Urothelium cell line (cell line): ENCODE results near the gene GNAI2.
"Not testable (repeated sequence)": the region's sequence is repeated elsewhere in the genome, so short reads cannot be mapped to it uniquely, and the experiment has no call there.

Experiments
- DNase-seq: peaks from one replicate; pipeline ENCODE4 v3.0.0; 2011; ENCODE audit warnings: low spot score, mixed read lengths
- FAIRE-seq: peaks from 2 replicates; lab custom pipeline; 2011; peaks lifted over from hg19 to GRCh38; lab: Jason Lieb, UNC

The GNAI2 gene

DNA sequence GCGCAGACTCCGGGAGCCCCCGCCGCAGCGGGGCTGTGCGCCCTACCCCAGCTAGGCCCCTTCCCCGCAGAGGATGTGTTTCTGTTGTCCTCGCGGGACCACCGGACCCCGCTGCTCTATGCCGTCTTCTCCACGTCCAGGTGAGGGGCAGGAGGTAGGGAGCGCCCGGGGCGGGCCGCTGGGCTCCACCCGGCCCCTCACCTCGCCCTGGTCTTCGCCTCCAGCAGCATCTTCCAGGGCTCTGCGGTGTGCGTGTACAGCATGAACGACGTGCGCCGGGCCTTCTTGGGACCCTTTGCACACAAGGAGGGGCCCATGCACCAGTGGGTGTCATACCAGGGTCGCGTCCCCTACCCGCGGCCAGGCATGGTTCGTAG lies 37.7 kb downstream of the GNAI2 start:
- DNase-seq (no peak), FAIRE-seq (peak; percentile 5)

DNA sequence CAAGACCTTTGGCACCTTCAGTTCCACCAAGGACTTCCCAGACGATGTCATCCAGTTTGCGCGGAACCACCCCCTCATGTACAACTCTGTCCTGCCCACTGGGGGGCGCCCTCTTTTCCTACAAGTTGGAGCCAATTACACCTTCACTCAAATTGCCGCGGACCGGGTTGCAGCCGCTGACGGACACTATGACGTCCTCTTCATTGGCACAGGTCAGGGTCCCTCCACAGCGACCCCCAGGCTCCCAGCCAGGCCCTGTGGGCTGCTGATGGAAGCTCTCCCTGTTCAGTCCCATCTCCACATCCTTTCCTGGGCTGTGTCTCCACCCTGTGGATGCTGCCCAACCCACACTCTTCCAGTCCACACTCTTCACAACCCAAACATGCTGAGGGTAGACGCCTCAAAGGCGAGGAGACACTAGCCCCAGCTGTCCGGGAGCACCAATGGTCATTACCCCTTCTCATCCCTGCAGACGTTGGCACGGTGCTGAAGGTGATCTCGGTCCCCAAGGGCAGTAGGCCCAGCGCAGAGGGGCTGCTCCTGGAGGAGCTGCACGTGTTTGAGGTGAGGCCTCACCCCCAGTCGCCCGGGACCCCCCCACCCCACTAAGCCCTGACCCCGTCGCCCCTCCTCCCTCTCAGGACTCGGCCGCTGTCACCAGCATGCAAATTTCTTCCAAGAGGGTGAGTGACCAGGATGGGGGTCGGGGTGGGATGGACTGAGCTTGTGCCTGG lies 38.5 kb downstream of the GNAI2 start:
- peak; percentile 54 for DNase-seq

DNA sequence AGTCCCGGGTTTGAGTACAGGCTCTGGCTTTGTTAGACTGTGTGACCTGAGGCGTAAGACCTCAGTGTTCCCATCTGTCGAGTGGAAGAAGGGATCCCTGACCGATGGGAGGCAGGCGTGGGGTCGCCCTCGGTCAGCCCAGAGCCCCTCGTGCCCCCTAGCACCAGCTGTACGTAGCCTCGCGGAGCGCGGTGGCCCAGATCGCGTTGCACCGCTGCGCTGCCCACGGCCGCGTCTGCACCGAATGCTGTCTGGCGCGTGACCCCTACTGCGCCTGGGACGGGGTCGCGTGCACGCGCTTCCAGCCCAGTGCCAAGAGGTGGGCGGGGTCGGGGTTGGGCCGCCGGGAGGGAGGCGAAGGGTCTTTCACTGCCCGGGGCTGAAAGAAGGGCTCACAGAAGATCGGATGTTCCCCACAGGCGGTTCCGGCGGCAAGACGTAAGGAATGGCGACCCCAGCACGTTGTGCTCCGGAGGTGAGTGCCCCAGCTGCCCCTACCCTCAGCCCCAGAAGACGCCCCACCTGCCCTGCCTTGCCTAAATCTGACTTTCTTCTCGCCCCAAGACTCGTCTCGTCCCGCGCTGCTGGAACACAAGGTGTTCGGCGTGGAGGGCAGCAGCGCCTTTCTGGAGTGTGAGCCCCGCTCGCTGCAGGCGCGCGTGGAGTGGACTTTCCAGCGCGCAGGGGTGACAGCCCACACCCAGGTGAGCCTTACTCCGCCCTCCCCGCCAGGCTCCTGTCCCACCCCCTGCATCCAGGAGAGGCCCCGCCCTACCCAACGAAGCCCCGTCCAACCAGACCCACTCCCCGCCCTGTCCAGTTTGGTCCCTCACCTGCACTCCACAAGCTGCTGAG lies 39.4 kb downstream of the GNAI2 start:
- FAIRE-seq (no peak), DNase-seq (no peak)

More for the DNA sequence above, 38.5 kb downstream of the GNAI2 start:
- FAIRE-seq: no peak

DNA sequence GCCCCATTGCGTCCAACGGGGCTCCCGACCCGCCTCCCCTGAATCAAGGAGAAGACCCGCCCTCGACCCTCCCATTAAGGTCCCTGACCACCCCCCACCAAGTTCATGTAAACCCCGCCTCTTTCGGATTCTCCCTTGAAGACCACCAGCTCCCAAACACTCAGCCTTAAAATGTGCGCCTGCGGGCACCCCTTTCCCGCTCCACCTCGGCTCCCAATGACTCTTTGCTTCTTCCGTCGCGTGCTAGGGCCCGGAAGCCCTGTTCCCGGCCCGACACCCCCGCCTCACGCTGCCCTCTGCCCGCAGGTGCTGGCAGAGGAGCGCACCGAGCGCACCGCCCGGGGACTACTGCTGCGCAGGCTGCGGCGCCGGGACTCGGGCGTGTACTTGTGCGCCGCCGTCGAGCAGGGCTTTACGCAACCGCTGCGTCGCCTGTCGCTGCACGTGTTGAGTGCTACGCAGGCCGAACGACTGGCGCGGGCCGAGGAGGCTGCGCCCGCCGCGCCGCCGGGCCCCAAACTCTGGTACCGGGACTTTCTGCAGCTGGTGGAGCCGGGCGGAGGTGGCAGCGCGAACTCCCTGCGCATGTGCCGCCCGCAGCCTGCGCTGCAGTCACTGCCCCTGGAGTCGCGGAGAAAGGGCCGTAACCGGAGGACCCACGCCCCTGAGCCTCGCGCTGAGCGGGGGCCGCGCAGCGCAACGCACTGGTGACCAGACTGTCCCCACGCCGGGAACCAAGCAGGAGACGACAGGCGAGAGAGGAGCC lies 40.2 kb downstream of the GNAI2 start:
- FAIRE-seq: no peak
- no peak for DNase-seq

DNA sequence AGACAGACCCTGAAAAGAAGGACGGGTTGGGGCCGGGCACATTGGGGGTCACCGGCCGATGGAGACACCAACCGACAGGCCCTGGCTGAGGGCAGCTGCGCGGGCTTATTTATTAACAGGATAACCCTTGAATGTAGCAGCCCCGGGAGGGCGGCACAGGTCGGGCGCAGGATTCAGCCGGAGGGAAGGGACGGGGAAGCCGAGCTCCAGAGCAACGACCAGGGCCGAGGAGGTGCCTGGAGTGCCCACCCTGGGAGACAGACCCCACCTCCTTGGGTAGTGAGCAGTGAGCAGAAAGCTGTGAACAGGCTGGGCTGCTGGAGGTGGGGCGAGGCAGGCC lies 40.7 kb downstream of the GNAI2 start:
- FAIRE-seq (no peak), DNase-seq (no peak)

DNA sequence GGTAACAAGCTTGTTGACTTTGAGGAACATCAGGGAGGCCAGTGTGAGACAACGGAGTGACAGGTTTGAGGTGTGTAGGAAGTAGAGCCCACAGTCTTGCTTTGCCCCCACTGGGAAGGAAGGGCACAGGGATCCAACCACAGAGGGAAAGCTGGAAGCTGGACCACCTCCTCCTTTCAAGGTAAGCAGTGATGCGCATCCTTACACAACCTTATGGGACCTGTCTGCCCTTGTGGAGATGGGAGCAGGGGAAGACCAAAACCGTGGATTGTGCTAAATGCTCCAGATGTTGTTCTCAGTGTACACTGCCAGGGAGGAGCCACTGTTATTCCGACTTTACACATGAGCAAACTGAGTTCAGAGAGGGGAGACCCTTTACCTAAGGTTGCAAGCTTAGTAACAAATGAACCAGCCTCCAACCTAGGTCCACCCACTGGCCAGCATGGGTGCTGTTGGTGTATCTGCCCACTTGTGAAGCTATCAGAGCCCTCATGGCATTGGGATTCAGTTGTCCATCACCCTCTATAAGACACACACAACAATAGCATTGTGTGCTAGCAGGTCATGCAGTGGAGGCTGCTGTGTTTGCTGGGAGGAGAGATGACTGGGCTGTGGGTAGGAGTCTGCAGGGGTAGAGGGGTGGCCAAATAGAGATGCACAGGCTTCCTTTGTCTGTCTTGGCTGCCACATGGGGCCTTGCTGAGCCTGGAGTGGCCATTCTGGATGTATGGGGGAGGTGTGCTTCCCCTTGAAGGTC lies 42.3 kb downstream of the GNAI2 start:
- DNase-seq: no peak
- FAIRE-seq: no peak

DNA sequence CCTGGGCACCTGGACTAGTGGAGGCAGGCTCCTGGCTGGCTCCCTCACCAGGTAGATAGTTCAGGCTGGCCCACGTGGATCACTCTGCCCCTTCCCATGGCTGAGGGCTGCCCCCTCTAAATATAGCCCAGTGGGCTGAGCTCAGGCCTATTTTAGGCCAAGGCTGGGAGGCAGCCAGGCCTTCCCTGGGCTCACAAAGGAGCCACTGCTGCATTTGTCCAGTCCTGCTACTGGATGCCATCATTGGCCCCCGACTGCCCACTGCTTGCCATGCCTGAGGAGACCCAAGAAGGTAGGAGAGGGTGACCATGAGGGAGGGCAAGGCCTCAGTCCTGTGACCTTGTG lies 42.8 kb downstream of the GNAI2 start, which contains the start of gene LSMEM2:
Gene LSMEM2, plus strand, starts transcription at position 208 of the 345 bp plus-strand sequence. Its CDS starts 27 bp downstream, at position 235.
- FAIRE-seq: no peak
- DNase-seq: no peak

DNA sequence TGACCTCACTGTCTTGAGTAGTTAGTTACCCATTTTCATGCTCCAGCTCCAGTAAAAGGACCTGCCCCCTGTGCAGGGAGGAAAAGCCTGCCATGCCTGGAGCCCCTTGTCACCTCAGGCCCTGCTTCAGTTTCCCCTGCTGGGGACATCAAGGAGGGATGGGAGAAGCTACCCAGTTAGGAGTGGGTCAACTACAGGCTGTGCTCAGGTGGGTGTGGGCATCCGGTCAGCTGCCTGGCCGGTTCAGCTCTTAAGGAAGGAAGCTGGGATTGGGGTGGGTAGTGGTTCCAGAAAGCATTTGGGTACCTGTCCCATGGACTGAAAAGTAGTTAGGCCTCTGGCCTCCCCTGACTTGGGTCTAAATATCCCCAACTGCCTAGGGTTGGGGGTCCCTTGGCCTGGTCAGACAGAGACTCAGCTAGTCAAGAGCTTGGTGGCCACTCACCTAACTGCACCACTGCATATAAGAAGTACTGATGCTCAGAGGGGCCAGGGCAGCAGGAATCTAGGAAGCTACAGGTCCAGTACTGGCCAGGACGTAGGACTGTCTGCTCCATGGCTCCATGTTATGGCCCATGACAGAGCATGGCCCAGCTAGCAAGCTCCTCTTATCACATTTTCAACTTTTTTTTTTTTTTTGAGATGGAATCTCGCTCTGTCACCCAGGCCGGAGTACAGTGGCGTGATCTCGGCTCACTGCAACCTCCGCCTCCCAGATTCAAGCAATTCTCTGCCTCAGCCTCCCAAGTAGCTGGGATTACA lies 43.4 kb downstream of the GNAI2 start:
- DNase-seq: no peak
- no peak for FAIRE-seq

DNA sequence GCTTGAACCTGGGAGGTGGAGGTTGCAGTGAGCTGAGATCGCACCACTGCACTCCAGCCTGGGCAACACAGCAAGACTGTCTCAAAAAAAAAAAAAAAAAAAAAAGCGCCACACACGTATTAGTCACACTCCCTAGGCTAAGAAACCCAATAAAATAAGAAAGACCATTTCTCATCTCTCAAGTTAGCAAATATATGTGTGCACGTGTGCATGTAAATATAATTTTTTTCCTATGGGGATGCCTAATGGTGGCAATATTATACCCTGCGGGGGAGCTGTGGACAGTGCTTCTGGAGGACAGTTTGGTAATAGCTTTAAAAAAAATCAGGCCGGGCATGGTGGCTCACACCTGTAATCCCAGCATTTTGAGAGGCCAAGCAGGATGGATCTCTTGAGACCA lies 48.1 kb downstream of the GNAI2 start:
- DNase-seq, FAIRE-seq: not testable (repeated sequence)

DNA sequence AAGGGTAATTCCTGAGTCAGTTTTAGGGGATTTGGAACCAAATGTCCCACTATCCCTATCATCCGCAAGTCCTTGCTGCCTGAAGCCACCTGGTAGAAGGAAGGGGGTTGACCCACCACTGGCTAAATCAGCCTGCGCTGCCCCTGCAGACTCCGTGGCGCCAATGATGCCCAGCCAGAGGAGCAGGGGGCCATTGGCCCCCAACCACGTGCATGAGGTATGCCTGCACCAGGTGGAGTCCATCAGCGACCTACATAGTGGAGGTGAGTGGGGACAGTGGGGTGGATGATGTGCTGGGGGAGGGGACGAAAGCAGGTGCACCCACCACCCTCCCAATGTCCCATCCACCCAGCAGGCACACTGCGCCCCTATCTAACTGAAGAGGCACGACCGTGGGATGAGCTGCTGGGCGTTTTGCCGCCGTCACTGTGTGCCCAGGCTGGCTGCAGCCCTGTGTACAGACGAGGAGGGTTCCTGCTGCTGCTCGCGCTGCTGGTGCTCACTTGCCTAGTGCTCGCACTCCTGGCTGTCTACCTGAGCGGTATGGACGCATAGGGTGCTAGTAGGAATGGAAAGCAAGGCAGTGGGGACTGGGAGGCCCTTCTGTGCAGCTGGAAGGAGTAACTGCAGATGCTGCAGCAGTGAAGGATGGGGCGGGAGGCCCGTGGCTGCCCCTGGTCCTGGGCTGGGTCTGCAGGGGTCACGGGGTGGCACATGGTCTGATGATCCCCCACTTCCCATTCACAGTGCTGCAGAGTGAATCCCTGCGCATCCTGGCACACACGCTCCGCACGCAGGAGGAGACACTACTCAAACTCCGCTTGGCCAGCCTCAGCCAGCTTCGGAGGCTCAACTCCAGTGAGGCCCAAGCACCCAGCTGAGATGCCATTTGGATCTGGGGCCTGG lies 50.6 kb downstream of the GNAI2 start:
- FAIRE-seq (peak; percentile 37), DNase-seq (no peak)

DNA sequence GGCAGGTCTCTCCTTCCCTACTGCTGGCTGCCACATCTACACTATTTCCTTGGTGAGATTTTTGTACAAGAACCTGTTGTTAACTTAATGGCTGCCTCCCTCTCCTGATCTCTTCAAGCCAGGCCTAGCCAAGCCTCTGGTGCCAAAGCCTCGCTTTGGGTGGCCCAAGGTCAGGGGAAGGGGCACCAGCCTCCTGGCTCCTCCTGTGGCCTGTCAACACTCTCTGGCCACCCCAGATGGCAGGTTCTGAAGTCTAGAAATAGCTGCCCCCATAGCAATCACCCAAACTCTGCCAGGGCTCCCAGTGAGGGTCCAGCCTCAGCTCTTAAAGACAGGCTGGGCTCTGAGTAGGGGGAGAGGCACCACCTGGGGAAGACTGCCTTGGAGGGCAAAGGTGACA lies 51.3 kb downstream of the GNAI2 start:
- FAIRE-seq: no peak

DNA sequence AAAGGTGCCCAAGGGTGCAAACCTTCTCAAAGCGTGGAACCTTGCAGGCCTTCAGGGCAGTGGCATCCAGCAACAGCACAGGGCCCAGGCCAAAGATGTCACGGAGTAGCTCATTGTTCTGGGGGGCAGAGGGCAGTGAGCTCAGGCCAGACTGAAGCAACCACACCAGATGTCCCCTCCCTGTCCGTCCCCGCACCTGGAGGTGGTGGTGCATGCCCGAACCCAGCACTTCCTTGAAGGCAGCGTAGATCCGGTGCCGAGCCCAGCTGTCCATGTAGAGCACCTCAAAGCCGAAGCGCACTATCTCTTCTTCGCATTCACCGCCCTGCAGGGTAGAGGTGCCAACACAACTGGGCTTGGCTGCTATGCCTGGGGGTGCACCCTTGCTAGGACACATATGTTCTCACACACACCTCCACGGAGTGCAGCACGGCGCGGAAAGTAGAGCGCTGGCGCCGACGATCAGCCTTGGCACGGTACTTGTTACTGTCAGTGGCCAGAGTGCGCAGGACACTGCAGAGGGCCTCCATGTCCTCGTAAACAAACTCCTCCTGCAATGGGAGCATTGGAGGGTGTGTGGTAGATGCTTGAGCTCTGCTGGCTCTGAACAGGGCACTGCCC lies 52.5 kb downstream of the GNAI2 start:
- DNase-seq: no peak
- FAIRE-seq: no peak

More for the DNA sequence above, 51.3 kb downstream of the GNAI2 start:
- DNase-seq: no peak

DNA sequence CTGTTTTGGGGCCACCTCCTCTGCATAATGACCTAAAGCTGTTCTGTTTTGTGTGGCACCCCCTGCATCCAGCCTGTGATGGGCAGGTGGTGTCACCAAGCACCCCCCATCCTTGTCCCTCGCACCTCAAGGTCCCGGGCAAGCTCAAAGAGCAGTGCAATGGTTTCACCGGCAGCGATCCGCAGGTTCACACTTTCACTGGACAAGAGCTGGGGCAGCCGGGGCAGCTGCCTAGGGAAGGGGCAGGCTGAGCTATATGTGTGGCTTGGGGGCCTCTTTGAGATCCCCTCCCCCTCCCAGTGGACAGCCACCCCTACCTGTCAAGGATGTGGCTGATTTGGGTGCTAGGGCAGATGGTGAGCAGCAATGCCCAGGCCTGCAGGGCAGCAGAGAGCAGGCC lies 53.1 kb downstream of the GNAI2 start:
- DNase-seq (no peak), FAIRE-seq (no peak)

DNA sequence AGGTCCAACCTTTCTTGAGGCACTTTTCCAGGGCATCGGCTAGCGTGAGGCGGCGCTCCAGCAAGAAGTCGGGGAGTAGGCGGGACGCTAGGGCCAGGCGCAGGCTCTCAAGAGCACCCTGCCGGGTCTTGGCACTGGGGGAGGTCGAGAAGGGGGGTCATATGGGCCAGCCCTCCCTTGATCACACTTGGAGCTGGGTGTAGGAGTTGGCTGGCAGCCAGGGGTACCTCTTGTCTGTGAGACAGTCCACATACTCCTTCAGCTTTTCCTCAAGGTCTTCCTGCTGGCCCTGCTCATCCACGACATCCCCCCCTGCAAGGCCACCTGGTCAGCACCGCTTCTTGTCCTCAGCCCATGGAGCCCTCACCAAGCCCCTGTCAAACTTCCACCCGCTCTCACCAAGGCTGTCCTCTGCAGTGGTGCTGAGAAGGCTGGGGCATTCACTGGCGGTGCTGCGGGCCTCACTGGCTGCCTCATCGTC lies 54.2 kb downstream of the GNAI2 start:
- DNase-seq (no peak), FAIRE-seq (no peak)

DNA sequence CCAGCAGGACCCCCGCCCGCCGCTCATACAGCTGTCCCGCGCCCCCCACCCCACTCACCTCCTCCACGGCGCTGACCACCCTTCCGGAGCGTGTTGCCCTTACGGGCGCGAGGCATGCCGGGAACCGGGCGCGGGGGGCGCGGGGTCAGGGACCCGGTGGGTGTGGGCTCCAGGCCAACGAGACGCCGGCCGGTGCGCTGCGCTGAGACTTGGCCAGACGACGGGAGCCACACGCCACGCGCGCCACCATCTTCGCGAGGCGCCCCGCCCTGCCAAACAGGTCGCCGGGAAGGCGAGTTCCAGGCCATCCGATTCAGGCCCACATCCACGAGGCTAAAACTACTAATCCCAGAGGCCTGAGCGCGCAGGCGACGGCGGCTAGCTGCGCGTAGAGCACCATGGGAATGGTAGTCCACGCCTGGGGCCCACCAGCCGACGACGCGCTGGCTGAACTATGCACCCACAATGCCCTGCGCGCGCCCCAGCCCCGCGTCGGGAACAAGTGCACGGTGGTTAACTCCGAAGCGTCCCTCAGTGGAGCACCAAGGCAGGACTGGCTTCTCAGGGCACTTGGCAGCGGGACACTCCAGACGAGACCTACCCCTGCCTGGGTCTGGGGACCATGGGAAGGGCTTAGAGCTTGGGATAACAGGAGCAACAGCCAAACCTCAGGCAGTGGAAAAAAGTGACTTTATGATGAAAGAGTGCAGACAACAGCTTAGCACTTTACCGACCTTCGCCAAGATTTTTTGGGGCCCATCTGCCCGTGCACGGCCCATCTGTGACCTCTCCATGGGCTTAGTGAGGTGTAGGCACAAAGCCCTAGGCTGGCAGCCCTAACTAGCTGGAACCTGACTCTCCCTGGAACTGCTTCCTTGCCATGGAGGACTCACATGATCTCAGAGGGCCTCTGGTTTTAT lies 56.4 kb downstream of the GNAI2 start, which contains the start of gene IFRD2:
Gene IFRD2, minus strand, starts transcription at position 271 of the 920 bp plus-strand sequence. Its CDS starts 155 bp downstream, at position 116.
- FAIRE-seq: peak; percentile 99
- peak; percentile 97 for DNase-seq

DNA sequence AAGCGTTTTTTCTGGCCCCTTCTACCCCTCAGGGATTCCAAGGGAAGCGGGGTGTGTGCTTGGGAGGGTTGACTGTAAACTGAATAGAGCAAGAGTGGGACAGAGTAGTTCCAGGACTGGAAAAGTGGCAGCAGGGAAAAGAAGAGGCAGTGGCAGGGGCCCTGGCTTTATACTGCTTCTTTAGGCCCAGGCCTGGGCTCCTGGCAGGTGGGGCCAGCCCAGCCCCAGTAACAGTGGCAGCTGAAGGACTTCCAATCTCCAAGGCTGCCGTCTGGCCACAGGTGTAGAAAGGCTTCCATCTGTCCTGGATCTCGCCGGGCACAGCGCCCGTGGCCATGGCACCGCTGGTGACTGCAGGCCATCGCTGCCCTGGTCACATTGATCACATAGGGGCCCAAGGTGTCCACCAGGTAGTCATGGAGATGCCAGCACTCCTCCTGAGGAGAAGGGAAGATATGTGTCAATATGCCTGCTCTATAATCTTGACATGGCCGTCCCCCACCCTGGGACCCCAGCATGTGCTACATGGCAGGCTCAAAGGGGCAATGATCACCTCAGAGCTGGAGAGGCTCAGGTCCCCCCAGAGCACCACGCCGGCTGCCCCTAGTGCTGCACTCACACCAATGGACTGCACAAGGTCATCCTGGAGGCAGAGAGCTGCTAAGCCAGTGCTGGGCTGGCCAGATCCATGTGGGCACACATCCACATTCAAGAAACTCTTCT lies 57.2 kb downstream of the GNAI2 start:
- FAIRE-seq (peak; percentile 32), DNase-seq (no peak)

DNA sequence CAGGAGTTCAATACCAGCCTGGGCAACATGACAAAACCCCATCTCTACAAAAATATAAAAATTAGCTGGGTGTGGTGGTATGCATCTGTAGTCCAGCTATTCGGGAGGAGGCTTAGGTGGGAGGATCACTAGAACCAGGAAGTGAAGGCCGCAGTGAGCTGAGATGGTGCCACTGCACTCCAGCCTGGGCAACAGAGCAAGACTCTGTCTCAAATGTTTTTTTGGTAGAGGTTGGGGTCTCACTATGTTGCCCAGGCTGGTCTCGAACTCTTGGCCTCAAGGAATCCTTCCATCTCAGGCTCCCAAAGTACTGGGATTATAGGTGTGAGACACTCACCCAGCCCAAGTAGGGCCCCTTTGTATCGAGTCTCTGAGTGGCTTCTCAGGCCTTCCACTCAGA lies 58.1 kb downstream of the GNAI2 start:
- no peak for FAIRE-seq

More for the DNA sequence above, 58.1 kb downstream of the GNAI2 start:
- no peak for DNase-seq
